GM21447 (cell line): ENCODE measurements around the gene LIN9.

Experiments used
- ATAC-seq: cut with Tn5 transposase; IDR thresholded peaks from one replicate; pipeline ENCODE4 v1.9.1; 2021; ENCODE audit not compliant: unreplicated experiment

Gene LIN9

DNA sequence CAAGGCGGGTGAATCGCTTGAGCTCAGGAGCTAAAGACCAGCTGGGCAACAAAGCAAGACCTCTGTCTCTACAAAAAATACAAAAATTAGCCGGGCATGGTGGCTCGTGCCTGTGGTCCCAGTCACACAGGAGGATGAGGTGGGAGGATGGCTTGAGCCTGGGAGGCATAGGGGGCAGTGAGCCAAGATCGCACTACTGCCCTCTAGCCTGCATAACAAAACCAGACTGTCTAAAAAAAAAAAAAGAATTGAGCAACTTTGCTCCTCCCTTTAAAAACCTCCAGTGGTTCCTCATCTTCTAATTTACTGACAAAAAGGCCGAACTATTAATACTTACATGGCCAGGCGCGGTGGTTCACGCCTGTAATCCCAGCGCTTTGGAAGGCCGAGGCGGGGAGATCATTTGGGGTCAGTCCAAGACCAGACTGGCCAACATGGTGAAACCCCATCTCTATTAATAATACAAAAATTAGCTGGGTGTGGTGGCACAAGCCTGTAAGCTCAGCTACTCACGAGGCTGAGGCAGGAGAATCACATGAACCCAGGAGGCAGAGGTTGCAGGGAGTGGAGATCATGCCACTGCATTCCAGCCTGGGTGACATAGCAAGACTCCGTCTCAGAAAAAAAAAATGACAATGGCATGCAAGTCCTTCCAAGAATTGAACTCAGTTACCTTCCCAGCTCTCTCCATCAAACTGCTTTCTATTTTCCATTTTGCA, 126.8 kb downstream of the LIN9 start:
- ATAC-seq, result no peak
